Spleen (tissue), 7 donors: Measurements from ENCODE around the gene CTBP1.

Experiments
- POLR2AphosphoS5 ChIP-seq, 3 donors: sonication (generic); formaldehyde crosslinking; IDR thresholded peaks; one replicate each; pipeline ENCODE4 v1.5.1; 2017; ENCODE audit warnings: antibody characterized with exemption in 3 of 3
- TF ChIP-seq, protein P1 (sequence below), 11 experiments: fragments of 200-600 bp in 7 of 11; fragments of 450-650 bp in 4 of 11; sonication (generic) in 4 of 11; IDR thresholded peaks in 8 of 11; conservative IDR thresholded peaks in 3 of 11; 1 replicate in 7 of 11; 2 replicates in 4 of 11; pipeline versions ENCODE4 v1.4.0 to v1.8.0; 2016 to 2021; ENCODE audit warnings: antibody characterized with exemption in 11 of 11, inconsistent platforms in 4 of 11, mild to moderate bottlenecking in 1 of 11
- donor health status: DM: no; HTN: no; CAD: no; lungs with moderate emphysema.
- donor health status: DM: no; HTN: no; CAD: no.
- donor health status: DM: no; HTN: no; CAD: no.

DNA sequence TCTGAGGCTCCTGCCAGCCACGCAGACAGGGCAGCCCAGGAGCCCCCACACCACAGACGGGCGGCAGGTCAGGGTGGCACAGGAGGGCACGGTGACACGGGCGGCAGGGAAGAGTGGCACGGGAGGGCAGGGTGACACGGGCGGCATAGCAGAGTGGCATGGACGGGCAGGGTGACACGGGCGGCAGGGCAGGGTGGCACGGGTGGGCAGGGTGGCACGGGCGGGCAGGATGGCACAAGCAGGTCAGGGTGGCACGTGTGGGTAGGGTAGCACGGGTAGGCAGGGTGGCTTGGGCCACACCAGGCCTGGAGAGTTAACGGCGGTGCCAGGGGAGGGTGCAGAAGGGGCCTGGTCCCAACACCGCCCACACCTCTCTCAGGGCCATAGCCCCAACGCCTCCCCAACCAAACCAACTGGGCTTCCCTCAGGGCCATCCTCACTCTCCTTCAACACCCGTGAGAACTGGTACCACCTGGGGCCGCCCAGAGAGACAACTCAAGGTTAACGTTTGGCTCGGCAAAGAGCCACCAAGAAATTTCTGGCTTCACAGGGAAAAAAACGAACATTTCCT is 3.4 kb downstream of the CTBP1 start:
- TF ChIP-seq, protein P1, sequence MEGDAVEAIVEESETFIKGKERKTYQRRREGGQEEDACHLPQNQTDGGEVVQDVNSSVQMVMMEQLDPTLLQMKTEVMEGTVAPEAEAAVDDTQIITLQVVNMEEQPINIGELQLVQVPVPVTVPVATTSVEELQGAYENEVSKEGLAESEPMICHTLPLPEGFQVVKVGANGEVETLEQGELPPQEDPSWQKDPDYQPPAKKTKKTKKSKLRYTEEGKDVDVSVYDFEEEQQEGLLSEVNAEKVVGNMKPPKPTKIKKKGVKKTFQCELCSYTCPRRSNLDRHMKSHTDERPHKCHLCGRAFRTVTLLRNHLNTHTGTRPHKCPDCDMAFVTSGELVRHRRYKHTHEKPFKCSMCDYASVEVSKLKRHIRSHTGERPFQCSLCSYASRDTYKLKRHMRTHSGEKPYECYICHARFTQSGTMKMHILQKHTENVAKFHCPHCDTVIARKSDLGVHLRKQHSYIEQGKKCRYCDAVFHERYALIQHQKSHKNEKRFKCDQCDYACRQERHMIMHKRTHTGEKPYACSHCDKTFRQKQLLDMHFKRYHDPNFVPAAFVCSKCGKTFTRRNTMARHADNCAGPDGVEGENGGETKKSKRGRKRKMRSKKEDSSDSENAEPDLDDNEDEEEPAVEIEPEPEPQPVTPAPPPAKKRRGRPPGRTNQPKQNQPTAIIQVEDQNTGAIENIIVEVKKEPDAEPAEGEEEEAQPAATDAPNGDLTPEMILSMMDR (IDR thresholded peaks at IDR 0.05 in 8 of 11, conservative IDR thresholded peaks at IDR 0.05 in 3 of 11): no peak
- peak in 1 of 3 donors; percentile 38 for TF ChIP-seq POLR2AphosphoS5 (IDR thresholded peaks at IDR 0.05)
